Stimulated activated CD4-positive, alpha-beta T cell treated with anti-CD3 and anti-CD28 coated beads, TNF-alpha, amount 100 ng/mL, for 4 hours (primary cell): Measurements from ENCODE around the gene HTR1D.
"Not testable (repeated sequence)": the region's sequence is repeated elsewhere in the genome, so short reads cannot be mapped to it uniquely, and the experiment has no call there.

Experiments used
- DNase-seq, 3 experiments: peaks; one replicate each; pipeline ENCODE4 v3.0.0-alpha.2; 2020; ENCODE audit warnings: low read depth in 3 of 3

Gene HTR1D

GRCh38 chr1:23217421-23218115 is at the start of gene HTR1D:
Gene HTR1D (minus strand): TSS chr1:23217502. CDS start chr1:23194219, 23,283 bp downstream.
- DNase-seq, result no peak

- no peak for DNase-seq
These were observed 46.1 kb upstream of the HTR1D start for GRCh38 chr1:23263380-23263887.

GRCh38 chr1:23258082-23258481 is 40.8 kb upstream of the HTR1D start:
- not testable (repeated sequence) for DNase-seq

- not testable (repeated sequence) for DNase-seq
These were observed 40.1 kb upstream of the HTR1D start for GRCh38 chr1:23257371-23257770.

GRCh38 chr1:23254584-23254983 is 37.3 kb upstream of the HTR1D start:
- no peak for DNase-seq

GRCh38 chr1:23251812-23252211 is 34.5 kb upstream of the HTR1D start:
- no peak for DNase-seq

- DNase-seq, result no peak
These were observed 32.6 kb upstream of the HTR1D start for GRCh38 chr1:23249787-23250454.

GRCh38 chr1:23247276-23247675 is 30.0 kb upstream of the HTR1D start:
- no peak for DNase-seq

GRCh38 chr1:23246274-23246673 is 29.0 kb upstream of the HTR1D start:
- no peak for DNase-seq

GRCh38 chr1:23244256-23244761 is 27.0 kb upstream of the HTR1D start:
- DNase-seq, result no peak

GRCh38 chr1:23242414-23242813 is 25.1 kb upstream of the HTR1D start:
- no peak for DNase-seq

GRCh38 chr1:23239638-23240295 is 22.5 kb upstream of the HTR1D start:
- DNase-seq, result no peak

- DNase-seq, result no peak
These were observed 21.3 kb upstream of the HTR1D start for GRCh38 chr1:23238565-23238964.

GRCh38 chr1:23237508-23237907 is 20.2 kb upstream of the HTR1D start:
- DNase-seq, result no peak

GRCh38 chr1:23227806-23228205 is 10.5 kb upstream of the HTR1D start:
- no peak for DNase-seq

GRCh38 chr1:23224739-23225648 is 7.7 kb upstream of the HTR1D start:
- DNase-seq, result no peak

GRCh38 chr1:23223963-23224362 is 6.7 kb upstream of the HTR1D start:
- DNase-seq, result not testable (repeated sequence)

- DNase-seq, result not testable (repeated sequence)
These were observed 6.2 kb upstream of the HTR1D start for GRCh38 chr1:23223490-23223951.

- no peak for DNase-seq
These were observed 5.4 kb upstream of the HTR1D start for GRCh38 chr1:23222742-23223141.

- no peak for DNase-seq
These were observed 5.0 kb upstream of the HTR1D start for GRCh38 chr1:23222331-23222730.

- no peak for DNase-seq
These were observed 3.8 kb upstream of the HTR1D start for GRCh38 chr1:23221107-23221506.
